Pancreas (tissue), 10 donors: ENCODE data around the gene GNA12. TPM values are rescaled to one million over a fixed set of nuclear protein-coding genes. Genes with fewer than 3 reads are reported as not detected.

Source experiments
- ATAC-seq, 4 donors: fragments of 200-7000 bp; cut with Tn5 transposase; one replicate each; pipeline versions ENCODE4 v1.8.0 to v1.9.1; 2020; ENCODE audit warnings: mild to moderate bottlenecking in 4 of 4, moderate library complexity in 4 of 4
- DNase-seq, 6 donors: peaks; one replicate each; pipeline ENCODE4 v3.0.0-alpha.2; 2020
- FAIRE-seq: peaks from 2 replicates; lab custom pipeline; 2012; peaks lifted over from hg19 to GRCh38; lab: Jason Lieb, UNC
- H3K27ac ChIP-seq, 4 donors: fragments of 200-600 bp; sonication (generic); 1 replicate in 3 of 4; 2 replicates in 1 of 4; pipeline versions ENCODE4 v1.5.0 to v1.8.0; 2020
- H3K27me3 ChIP-seq, 4 donors: fragments of 200-600 bp; one replicate each; pipeline ENCODE4 v1.8.0; 2021
- H3K36me3 ChIP-seq, 3 donors: fragments of 200-600 bp; sonication (generic) in 1 of 3; one replicate each; pipeline versions ENCODE4 v1.5.0 to v1.8.0; 2020 to 2021
- H3K4me1 ChIP-seq, 3 donors: fragments of 200-600 bp; one replicate each; pipeline ENCODE4 v1.8.0; 2021
- H3K4me3 ChIP-seq, 4 donors: fragments of 200-600 bp; sonication (generic) in 2 of 4; one replicate each; pipeline versions ENCODE4 v1.5.0 to v1.8.0; 2020 to 2021
- H3K9me3 ChIP-seq, 4 donors: fragments of 200-600 bp; one replicate each; pipeline ENCODE4 v1.8.0; 2021
- WGBS, 2 donors: extraction: QIAGEN DNeasy Blood & Tissue Kit; methylation state at CpG; one replicate each; pipeline ENCODE4 v1.1.7; 2013; 5-methylcytosine and 5-hydroxymethylcytosine counted together
- intact Hi-C, 3 donors: fragments of 100-400 bp; cut with DNase I; formaldehyde crosslinking; loops; one replicate each; pipeline versions ENCODE4 v1.11.1 to v1.14.2; 2022
- polyA plus RNA-seq, 2 donors: library from polyadenylated mRNA; stranded (reverse); fragments of 200-250 nt; gene quantifications; one replicate each; pipeline ENCODE4 v1.2.3, GENCODE V29; 2013
- total RNA-seq, 6 donors: library from RNA; stranded (reverse); fragmentation: NEBNext Ultra II Directional in 4 of 6; extraction: Animal tissue kit (Norgen Biotek cat#: 25700) in 4 of 6; gene quantifications; one replicate each; pipeline versions ENCODE4 v1.2.1 to v1.2.4, GENCODE V29; 2021 to 2023
- TF ChIP-seq, protein P1 (sequence below), 4 donors: fragments of 200-600 bp; sonication (generic) in 3 of 4; IDR thresholded peaks; one replicate each; pipeline versions ENCODE4 v1.5.0 to v1.8.0; 2021; ENCODE audit warnings: antibody characterized with exemption in 4 of 4
- donor health status: healthy with polysubstance abuse.
- donor health status: DM: no; HTN: no; CAD: no; lungs with moderate emphysema.
- donor health status: DM: no; HTN: no; CAD: no.
- donor health status: control.
- donor health status: control.
- donor health status: Bipolar disorder and iron deficiency.
- donor health status: DM: yes; HTN: yes; CAD: no.
- donor health status: DM: no; HTN: no; CAD: no.
- donor health status: DM: no; HTN: no; CAD: no.
- donor health status: DM: yes; HTN: yes; CAD: no.

The GNA12 gene
- total and polyA plus RNA-seq, 8 donors: 7.5 to 23.0 (median 15.9) TPM

GRCh38 chr7:2776401-2776800, 67.7 kb downstream of the GNA12 start:
- Histone ChIP-seq H3K4me3 (no peak overlapping the region), H3K36me3 (no peaks in the 10 kb centered on the region), H3K4me1 (no peaks in the 10 kb centered on the region), H3K27ac (no peak overlapping the region), H3K27me3 (no peaks in the 10 kb centered on the region), H3K9me3 (no peaks in the 10 kb centered on the region)
- DNase-seq: no peak
- TF ChIP-seq, protein P1, sequence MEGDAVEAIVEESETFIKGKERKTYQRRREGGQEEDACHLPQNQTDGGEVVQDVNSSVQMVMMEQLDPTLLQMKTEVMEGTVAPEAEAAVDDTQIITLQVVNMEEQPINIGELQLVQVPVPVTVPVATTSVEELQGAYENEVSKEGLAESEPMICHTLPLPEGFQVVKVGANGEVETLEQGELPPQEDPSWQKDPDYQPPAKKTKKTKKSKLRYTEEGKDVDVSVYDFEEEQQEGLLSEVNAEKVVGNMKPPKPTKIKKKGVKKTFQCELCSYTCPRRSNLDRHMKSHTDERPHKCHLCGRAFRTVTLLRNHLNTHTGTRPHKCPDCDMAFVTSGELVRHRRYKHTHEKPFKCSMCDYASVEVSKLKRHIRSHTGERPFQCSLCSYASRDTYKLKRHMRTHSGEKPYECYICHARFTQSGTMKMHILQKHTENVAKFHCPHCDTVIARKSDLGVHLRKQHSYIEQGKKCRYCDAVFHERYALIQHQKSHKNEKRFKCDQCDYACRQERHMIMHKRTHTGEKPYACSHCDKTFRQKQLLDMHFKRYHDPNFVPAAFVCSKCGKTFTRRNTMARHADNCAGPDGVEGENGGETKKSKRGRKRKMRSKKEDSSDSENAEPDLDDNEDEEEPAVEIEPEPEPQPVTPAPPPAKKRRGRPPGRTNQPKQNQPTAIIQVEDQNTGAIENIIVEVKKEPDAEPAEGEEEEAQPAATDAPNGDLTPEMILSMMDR (IDR thresholded peaks at IDR 0.05): no peak
- no peak for FAIRE-seq
- intact Hi-C loops: no loop called here
- 97 to 98% methylated on average over 12 of the region's 12 CpGs for WGBS, 2 donors
- no peak for ATAC-seq

GRCh38 chr7:2775785-2776184, 68.3 kb downstream of the GNA12 start:
- no peak for DNase-seq
- WGBS, 2 donors: 93% methylated on average over 4 of the region's 4 CpGs
- intact Hi-C loops: no loop called here
- H3K9me3 ChIP-seq: no peaks in the 10 kb centered on the region
- TF ChIP-seq, protein P1 (IDR thresholded peaks at IDR 0.05): no peak
- no peaks in the 10 kb centered on the region for H3K36me3 ChIP-seq
- no peak for FAIRE-seq
- no peaks in the 10 kb centered on the region for H3K27me3 ChIP-seq
- ATAC-seq: no peak
- H3K4me1 ChIP-seq: no peaks in the 10 kb centered on the region
- no peak overlapping the region for H3K27ac ChIP-seq
- H3K4me3 ChIP-seq: no peak overlapping the region

GRCh38 chr7:2775376-2775775, 68.7 kb downstream of the GNA12 start:
- Histone ChIP-seq H3K9me3 (no peaks in the 10 kb centered on the region), H3K4me1 (no peaks in the 10 kb centered on the region), H3K27me3 (no peaks in the 10 kb centered on the region), H3K4me3 (no peak overlapping the region), H3K27ac (no peak overlapping the region), H3K36me3 (no peaks in the 10 kb centered on the region)
- DNase-seq (no peak), FAIRE-seq (no peak), ATAC-seq (no peak)
- intact Hi-C loops: no loop called here
- TF ChIP-seq, protein P1 (IDR thresholded peaks at IDR 0.05): no peak
- WGBS, 2 donors: 88% methylated on average over 14 of the region's 14 CpGs

- Histone ChIP-seq H3K27me3 (no peaks in the 10 kb centered on the region), H3K4me3 (no peak overlapping the region), H3K27ac (no peak overlapping the region), H3K4me1 (no peaks in the 10 kb centered on the region), H3K9me3 (no peaks in the 10 kb centered on the region), H3K36me3 (no peaks in the 10 kb centered on the region)
- 92 to 94% methylated on average over 7 of the region's 7 CpGs for WGBS, 2 donors
- TF ChIP-seq, protein P1 (IDR thresholded peaks at IDR 0.05): no peak
- DNase-seq: no peak
- no peak for FAIRE-seq
- no peak for ATAC-seq
- intact Hi-C loops: no loop called here
Measured at GRCh38 chr7:2774935-2775334, 69.2 kb downstream of the GNA12 start.

DNA sequence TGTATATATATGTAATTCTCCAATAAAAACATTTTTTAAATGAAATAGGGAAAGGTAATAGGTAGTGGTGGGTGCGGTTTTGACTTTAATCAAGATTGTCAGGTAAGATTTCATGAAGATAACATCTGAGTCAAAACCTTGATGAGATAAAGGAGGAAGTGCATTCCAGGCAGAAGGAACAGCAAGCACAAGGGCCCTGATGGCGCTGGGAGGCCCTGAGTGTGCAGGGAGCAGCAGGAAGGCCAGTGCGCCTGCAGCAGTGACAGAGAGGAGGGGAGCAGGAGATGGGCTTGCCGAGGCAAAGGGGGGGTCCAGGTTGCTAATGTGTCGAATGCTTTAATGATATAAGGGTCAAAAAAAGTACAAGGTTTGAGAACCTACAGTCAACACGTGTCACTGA, 69.8 kb downstream of the GNA12 start:
- Histone ChIP-seq H3K27me3 (no peaks in the 10 kb centered on the region), H3K27ac (no peak overlapping the region), H3K4me1 (no peaks in the 10 kb centered on the region), H3K4me3 (no peak overlapping the region), H3K9me3 (no peaks in the 10 kb centered on the region), H3K36me3 (no peaks in the 10 kb centered on the region)
- FAIRE-seq: no peak
- intact Hi-C loops: no loop called here
- WGBS, 2 donors: 84 to 87% methylated on average over 6 of the region's 6 CpGs
- peak in 1 of 4 donors; percentile 17 for ATAC-seq
- no peak for DNase-seq
- TF ChIP-seq, protein P1 (IDR thresholded peaks at IDR 0.05): no peak
